ENCODE data around the gene RAPGEF1.

GRCh38 chr9:131727184-131727759 lies 12.6 kb downstream of the RAPGEF1 start:
- TF ChIP-seq, protein P1, sequence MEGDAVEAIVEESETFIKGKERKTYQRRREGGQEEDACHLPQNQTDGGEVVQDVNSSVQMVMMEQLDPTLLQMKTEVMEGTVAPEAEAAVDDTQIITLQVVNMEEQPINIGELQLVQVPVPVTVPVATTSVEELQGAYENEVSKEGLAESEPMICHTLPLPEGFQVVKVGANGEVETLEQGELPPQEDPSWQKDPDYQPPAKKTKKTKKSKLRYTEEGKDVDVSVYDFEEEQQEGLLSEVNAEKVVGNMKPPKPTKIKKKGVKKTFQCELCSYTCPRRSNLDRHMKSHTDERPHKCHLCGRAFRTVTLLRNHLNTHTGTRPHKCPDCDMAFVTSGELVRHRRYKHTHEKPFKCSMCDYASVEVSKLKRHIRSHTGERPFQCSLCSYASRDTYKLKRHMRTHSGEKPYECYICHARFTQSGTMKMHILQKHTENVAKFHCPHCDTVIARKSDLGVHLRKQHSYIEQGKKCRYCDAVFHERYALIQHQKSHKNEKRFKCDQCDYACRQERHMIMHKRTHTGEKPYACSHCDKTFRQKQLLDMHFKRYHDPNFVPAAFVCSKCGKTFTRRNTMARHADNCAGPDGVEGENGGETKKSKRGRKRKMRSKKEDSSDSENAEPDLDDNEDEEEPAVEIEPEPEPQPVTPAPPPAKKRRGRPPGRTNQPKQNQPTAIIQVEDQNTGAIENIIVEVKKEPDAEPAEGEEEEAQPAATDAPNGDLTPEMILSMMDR (IDR thresholded peaks at IDR 0.05), result no peak
- TF ChIP-seq POLR2A (IDR thresholded peaks at IDR 0.05), result no peak
